Stimulated activated CD4-positive, alpha-beta T cell treated with anti-CD3 and anti-CD28 coated beads, Interleukin-1b, Interleukin-23, amount 100 ng/mL, for 4 hours (primary cell): ENCODE results near the gene RPRD1B.
"Not testable (repeated sequence)": the region's sequence is repeated elsewhere in the genome, so short reads cannot be mapped to it uniquely, and the experiment has no call there.

Experiments used
- DNase-seq, 2 donors: peaks; one replicate each; pipeline ENCODE4 v3.0.0-alpha.2; 2020; ENCODE audit warnings: low read depth in 2 of 2

Gene RPRD1B

DNA sequence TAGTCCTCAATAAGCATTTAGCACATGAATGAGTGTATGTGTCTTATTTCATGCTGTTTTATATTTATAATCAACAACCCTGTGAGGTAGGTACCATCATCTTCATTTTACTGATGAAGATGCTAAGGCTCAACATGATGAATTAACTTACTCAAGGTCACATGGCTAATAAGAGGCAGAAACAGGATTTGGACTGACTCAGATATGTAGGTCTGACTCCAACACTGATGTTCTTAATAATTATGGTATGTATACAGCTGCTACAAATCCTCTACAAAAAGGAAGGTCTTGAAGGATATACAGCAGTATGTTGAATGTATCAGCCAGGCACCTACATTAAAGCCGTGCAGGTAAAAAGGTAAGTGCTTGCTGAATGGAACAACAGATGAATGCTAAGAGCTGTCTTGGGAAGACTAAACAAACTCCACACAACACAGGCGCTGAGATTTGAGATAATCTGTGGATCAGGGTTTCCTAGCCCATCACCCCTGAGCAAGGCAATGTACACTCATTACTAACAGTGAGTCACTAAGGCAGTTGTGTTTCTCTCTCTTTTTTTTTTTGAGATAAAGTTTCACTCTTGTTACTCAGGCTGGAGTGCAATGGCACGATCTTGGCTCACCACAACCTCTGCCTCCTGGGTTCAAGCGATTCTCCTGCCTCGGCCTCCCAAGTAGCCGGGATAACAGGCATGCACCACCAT, 32.2 kb upstream of the RPRD1B start:
- no peak for DNase-seq

- DNase-seq, result no peak
These were observed 31.6 kb upstream of the RPRD1B start for GRCh38 chr20:38001981-38002380.

DNA sequence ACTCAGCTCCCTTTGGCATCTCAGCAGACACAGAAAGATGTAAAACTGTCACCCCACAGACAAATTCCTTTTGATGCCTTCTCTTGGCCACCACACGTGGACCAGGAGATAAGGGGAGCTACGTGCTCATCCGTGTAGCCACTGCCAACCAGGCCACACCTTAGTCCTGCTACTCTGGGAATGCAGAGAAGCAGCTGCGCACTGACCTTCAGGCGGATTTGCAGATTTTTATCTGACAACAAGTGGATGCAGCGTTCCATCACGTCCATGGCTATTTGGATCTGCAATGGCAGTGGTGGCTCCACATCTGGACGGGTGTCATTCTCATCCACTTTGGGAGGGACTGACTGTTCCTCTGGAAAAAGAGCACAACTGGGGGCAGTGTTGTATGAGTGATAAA, 31.1 kb upstream of the RPRD1B start:
- DNase-seq, result no peak

DNA sequence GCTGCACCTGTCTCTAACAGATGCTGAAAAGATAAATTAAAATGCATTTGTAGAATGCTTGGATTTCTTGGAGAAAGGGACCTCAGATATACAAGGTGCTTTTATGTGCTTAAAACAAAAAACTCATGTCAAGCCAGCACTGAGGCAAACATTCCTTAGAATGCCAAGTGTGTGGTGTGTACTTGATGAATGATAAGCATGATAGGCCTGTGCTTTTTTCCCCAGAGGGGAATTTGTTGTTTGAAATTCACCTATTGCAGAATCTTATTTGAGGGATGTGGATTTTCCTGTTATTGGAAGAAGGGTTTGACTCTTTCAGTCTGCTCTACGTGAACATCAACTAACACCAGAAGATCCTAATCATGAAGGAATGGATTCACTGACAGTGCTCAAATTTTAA, 29.1 kb upstream of the RPRD1B start:
- DNase-seq, result no peak

DNA sequence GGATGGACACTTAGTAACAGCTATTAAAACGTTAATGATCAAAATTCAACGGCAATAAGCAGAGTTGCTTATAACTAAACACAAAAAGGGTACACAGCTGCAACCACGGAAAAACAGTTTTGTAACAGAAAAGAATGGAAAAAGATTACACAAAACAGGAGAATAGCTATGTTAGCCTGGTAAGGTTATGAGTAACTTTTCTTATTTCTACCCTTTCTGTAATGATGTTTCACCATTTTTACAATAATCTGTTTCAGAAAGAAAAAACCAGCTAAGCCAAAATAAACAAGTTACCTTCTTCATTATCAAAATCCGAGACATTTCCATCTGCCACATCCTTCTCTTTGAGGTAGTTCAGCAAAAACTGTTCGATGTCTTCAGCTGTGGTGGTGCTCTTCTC, 27.6 kb upstream of the RPRD1B start:
- no peak for DNase-seq

GRCh38 chr20:38007526-38007925, 26.0 kb upstream of the RPRD1B start:
- no peak for DNase-seq

- DNase-seq, result no peak
These were observed 25.2 kb upstream of the RPRD1B start for GRCh38 chr20:38008233-38008944.

GRCh38 chr20:38009416-38009815, 24.1 kb upstream of the RPRD1B start:
- not testable (repeated sequence) for DNase-seq

GRCh38 chr20:38011696-38012095, 21.9 kb upstream of the RPRD1B start:
- DNase-seq, result no peak

- DNase-seq, result no peak
These were observed 21.2 kb upstream of the RPRD1B start for GRCh38 chr20:38012332-38012731.

- no peak for DNase-seq
These were observed 19.7 kb upstream of the RPRD1B start for GRCh38 chr20:38013887-38014286.

DNA sequence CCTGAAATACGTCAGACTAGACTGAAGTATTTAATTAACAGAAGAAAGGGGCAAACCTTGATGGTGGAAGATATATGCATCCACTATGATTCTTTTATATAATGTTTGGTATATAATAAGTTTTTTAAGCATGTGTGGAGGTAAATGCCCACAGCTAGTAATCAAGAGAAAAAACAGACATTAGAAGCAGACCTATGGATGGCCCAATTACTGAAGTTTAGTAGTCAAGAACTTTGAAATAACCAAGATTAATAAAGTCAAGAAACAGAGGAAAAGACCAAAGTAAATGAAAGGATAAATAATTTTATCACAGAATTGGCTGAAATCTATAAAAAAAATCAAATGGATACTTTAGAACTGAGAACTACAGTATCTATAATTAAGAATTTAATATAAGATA, 15.6 kb upstream of the RPRD1B start:
- no peak for DNase-seq

DNA sequence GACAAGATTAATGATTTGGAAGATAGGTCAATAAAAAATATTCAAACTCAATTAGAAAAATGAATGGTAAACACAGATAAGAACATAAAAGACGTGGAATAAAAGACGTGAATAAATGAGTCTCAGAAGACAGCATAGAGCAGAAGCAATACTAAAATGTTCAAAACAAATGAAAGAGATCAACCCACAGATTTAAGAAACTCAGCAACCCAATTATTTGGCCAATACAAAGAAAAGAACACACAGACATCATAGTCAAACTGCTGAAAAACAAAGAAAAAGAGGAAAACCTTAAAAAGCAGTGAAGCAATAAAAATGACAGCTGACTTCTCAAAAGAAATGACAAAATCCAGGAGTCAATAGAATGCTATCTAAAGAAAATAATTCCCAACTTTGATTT, 15.2 kb upstream of the RPRD1B start:
- no peak for DNase-seq

- DNase-seq, result no peak
These were observed 12.3 kb upstream of the RPRD1B start for GRCh38 chr20:38021087-38021772.

GRCh38 chr20:38023181-38024001, 10.2 kb upstream of the RPRD1B start:
- DNase-seq, result no peak

GRCh38 chr20:38024496-38024895, 9.1 kb upstream of the RPRD1B start:
- DNase-seq, result no peak

DNA sequence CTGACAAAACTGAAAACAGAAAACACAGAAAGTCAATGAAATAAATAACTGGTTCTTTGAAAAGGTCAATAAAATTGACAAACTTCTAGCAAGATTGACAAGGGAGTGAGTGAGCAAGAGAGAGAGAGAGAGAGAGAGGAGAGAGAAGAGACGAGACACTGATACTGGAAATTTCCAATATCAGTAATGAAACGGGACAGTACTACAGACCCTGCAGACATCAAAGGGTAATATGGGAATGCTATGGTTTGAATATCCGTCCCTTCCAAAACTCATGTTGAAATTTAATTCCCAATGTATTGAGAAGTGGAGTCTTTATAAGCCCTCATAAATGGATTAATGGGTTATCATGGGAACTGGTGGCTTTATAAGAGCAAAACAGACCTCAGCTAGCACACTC, 4.1 kb upstream of the RPRD1B start:
- DNase-seq, result no peak

- DNase-seq, result no peak
These were observed 1.6 kb upstream of the RPRD1B start for GRCh38 chr20:38031957-38032356.

DNA sequence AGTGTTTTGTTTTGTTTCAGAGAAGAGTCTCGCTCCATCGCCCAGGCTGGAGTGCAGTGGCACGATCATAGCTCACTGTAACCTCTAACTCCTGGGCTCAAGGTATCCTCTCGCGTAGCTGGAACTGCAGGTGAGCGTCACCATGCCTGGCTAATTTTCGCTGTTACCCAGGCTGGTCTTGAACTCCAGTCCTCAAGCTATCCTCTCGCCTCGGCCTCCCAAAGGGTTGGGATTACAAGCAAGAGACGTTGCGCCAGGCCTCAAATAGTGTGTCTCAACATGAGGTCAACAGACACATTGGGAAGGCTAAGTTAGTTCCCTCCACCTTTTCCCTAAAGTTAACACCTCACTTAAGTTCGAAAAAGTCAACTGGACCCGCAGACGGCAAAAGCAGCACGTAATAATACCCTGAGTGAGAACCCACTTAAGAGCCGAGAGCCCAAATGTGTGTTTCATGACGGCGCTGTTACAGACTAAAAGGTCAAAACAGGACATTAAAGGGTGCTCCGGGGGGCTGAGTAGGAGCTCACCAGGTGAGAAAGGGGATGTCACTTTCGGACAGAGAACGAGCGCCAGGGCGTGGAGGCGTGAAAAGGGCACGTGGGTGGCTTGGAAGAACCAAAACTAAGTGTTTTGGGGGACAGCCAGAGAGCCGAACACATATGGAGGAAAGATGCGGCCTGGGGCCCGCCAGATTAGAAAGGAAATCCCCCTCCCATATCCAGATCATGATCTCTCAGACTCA, 789 bp upstream of the RPRD1B start:
- DNase-seq, result peak in 1 of 2 donors; percentile 40

- DNase-seq, result no peak
These were observed 633 bp downstream of the RPRD1B start for GRCh38 chr20:38034108-38034649.

- DNase-seq, result no peak
These were observed 1.4 kb downstream of the RPRD1B start for GRCh38 chr20:38034961-38035360.
